GM18526 (cell line): Measurements from ENCODE around the gene SPON1.

ENCODE experiments used
- POLR2A ChIP-seq: IDR thresholded peaks from 3 replicates; pipeline ENCODE4 v1.6.1; 2011; ENCODE audit not compliant: insufficient read length; ENCODE audit errors: extremely low read depth

Gene SPON1

DNA sequence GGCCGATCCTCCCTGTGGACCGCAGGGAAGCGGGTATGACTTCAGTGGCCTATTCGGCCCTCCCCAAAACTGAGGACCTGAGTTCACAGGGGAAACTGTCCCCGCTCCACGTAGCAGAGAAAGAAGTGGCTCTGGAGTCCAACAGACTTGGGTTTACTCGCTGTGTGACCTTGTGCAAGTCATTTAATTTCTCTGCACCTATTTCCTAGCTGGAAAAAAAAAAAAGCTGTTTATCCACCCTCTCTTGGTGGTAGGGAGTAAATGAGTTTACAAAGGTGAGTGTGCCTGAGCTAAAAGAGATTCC is 2.2 kb downstream of the SPON1 start:
- no peak for TF ChIP-seq POLR2A

DNA sequence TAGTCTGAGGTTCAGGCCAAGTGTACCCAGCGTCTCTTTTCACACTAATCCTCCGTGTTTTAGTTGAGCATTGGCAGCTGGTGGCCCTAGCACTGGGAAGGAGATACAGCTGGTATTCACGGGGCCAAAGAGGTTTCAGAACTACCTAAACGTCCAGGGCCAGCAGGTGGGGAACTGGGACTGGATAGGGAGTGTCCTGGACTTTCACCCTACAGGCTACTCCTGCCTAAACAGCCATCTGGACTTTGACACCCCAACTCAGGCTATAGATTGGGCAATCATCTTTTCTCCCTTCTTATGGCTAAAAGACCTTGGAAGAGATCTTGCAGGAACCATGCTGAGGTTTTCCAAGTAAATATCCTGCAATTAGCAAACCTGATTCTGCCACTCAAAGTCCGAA is 2.8 kb downstream of the SPON1 start:
- TF ChIP-seq POLR2A = no peak

DNA sequence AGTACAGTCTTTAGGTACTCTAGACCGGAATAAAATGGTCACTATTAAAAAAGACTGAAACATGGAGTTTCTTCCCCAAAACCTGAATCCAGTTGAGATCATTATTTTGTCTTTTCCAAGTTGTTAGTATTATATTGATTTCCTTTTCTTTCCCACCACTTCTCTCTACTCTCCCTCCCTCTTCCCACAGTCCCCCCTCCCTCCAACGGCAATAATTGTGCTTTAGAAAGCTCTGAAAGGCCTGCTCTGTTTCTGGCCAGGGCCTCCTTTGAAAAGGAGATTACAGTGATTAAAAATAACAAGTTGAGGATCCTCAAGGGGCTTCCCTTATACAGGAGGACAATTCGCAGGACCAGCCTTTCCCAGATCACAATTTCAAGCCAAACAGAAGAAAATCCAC is 3.5 kb downstream of the SPON1 start:
- TF ChIP-seq POLR2A = no peak

DNA sequence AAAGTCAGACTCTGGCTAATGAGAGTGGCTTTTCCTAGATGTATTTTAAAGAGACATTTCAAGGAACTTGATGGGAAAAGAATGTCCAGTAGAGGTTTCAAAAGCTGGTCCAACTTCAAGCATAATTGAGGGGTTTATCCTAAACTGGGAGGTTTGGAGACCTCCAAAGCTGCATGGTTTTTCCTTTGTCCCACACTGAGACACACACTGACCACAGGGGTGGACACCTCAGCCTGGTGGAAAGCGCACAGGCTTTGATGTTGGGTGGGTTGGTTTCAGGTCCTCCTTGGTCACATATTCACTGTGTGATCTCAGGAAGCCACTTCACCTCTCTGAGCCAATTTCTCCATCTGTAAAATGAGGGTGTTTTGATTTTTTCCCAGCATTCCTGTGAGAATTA is 4.0 kb downstream of the SPON1 start:
- TF ChIP-seq POLR2A = no peak

DNA sequence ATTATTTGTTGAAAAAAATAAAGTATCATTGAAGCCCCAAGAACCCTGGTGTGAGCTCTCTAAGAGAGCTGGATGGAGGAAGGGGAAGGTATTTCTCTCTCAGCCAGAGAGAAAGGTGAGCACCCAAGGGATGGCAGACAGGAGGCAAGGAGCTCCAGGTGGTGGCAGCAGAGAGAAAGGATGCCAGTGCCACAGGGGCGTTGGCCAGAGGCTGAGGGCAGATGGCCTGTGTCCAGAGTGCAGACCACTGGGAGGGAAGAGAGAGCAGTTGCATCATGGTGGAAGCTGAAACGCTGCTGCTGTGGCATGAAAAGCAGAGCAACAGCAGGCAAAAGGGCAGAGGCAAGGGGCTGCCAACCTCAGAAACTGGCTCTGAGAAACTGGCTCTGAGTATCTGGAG is 8.5 kb downstream of the SPON1 start:
- TF ChIP-seq POLR2A = no peak

DNA sequence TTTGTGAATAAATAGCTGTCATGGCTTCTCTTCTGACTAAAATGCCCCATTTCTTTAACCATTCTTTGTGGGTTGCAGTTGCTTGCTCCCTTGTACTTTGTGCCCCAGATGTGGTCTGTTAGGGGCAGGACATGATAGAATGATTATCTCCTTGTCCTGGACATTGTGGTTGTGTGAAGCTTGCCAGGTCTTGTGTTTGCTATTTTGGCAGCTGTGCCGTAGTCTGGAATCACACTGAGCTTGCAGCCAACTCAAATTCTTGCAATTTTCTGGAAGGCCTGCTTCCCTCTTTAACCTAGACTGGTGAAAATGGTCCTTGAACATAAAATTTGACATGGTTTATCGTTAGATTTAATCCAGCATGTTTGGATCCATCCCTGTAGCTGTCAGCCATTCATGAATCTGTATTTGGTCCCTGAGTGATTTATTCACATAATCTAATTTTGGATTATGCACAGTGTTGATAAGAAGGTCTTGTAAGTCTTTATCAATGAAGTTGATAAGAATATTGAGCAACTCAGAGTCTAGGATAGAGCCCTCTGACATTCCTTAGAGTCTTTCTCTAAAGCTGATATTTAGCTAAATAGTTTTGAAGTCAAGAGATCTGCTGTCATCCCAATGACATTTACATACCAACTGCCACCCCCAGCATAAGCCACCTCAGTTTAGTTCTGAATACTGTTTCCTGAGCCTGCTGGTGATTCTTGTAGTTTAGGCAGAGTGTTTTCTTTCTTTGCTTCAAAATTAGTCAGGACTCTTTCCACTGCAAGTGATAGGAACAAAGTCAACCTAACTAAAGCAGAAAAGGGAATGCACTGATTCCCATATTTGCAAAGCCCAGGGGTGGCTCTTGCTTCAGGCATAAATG is 9.8 kb downstream of the SPON1 start:
- TF ChIP-seq POLR2A = no peak

DNA sequence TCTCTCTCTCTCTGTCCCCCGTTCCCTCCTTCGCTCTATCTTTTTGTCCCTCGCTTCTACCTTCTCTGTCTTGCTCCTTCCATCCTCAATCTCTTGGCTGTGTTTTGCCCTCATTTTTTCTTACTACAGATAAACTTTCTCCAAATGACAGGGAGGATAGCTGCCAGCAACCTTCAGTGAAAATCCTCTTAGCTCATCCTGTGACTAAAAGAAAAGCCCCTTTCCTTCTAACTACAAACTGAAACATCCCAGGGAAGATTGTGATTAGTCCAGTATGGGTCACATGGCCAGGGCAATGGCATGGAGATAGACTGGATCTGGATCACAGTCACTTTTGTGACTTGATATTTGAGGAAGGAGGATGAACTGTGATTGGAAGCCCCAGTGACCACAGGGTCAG is 10.4 kb downstream of the SPON1 start:
- no peak for TF ChIP-seq POLR2A

DNA sequence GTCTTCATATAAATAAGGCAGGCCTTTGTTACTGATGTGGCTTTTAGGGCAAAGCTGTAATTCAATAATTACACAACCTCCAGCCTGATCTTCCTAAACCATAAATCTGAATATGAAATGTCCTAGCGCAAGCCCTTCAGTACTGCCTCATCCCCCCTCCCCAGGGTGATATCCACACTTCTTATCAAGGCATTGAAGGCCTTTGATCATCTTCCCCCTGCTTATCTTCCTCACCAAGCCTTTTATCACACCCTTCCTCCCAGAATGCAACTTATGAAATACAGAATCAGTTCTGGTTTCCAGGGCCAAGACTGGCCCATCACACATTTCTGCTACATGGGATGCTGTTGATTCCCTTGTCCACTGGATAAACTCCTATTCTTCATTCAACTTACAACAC is 12.1 kb downstream of the SPON1 start:
- no peak for TF ChIP-seq POLR2A

DNA sequence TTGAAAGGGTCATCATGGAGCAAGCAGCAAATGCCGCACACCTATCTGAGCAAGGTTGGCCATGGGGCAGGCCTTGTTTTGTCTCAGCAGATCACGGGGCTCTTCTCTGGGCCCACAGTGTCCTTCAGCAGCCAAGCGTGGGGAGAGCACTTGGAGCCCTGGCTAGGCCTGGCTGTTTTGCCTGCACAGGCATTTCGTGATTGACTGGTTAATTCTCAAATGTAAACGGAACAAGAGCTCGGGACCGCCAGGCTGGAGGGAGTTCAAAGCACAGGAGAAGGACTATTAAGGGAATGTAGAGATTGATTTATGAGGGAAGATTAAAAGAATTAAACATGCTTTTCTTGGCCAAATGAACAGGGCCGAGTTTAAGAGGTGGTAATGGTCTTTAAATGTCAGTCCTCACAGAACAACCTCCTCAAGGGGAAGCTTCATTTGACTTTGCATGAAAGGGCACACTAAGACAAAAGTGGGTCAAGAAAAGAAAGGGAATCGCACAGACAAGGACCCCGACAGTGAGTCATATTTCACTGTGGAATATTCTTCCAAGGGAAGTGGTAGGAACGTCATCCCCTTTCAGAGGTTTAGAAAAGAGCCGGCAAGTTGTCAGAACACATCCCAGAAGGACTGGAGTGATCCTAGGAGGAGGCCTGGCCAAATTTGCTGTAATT is 20.7 kb downstream of the SPON1 start:
- no peak for TF ChIP-seq POLR2A

DNA sequence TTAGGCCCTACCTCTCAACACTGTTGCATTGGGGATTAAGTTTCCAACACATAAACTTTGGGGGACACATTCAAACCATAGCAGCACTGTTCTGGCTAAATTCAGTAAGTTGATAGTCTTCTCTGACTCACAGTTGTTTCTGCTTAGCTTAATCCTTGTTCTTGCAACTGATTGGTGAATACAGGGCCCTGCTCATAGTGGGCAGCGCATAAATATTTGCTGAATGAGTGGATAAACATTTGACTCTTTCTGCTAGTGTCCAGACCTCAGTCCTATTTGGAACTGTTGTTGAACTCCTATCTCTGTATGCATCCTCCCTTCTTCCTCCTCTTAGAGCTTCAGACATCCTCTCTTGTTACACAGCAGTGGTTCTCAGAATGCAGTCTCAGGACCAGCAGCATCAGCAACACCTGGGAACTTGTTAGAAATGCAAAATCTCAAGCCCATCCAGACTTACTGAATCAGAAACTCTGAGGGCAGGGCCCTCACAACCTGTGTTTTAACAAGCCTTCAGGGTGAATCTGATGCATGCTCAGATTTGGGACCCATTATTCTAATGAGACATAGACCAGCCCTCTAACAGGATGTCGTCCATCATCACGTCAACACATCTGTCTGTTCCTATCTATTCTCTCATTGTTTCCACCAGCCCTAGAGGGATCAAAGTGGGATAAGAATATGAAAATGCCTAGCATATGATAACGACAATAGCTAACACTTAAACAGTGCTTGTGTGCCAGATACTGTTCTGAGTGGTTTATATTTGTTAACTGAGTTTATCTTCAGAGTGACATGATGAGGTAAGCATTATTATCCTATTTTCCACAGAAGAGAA is 22.3 kb downstream of the SPON1 start:
- TF ChIP-seq POLR2A = no peak

DNA sequence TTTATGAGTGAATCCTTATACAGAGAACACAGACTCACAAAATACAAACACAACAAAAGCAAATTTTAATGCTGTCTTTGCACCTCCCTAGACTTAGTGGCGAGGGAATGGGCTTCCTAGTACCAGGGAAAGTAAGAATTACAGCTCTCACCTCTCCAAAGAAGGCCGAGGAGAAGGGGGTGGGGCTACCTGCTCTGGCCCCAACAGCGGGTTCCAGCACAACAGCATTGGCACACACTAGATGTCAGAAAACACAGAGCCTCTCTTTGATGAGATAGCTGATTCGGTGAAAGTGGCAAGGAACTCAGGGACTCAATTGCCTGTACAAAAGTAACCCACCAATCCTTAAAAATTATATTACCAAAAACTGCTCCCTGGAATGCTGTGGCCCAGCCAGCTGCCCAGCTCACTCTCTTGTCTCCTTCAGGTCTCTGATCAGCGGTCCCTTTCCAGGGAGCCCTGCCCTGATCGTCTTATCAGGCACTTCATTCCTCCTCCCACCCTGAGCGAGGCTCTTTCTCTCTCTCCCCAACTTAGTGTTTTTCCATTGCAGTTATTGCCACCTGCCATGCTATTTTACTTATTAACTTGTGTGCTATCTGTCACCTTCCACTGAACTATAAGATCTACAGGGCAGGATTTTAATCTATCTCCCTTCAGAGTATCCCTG is 30.7 kb downstream of the SPON1 start:
- no peak for TF ChIP-seq POLR2A

DNA sequence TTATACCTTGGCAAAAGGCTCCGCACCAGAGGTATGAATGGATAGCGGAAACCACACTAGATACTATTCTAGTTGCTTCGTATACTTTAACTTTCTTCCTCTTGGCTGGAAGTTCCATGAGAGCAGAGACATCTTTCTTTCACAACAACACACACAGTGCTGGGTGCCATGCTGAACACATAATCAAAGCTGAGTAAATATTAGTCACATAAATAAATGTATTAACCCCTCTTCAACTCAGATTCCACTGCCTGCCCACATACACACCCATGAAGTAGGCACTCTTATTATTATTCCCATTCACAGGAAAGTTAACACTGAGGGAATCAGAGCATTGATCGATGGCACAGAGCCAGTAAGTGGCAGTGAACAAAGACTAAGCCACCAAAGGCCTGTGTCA is 35.4 kb downstream of the SPON1 start:
- no peak for TF ChIP-seq POLR2A

DNA sequence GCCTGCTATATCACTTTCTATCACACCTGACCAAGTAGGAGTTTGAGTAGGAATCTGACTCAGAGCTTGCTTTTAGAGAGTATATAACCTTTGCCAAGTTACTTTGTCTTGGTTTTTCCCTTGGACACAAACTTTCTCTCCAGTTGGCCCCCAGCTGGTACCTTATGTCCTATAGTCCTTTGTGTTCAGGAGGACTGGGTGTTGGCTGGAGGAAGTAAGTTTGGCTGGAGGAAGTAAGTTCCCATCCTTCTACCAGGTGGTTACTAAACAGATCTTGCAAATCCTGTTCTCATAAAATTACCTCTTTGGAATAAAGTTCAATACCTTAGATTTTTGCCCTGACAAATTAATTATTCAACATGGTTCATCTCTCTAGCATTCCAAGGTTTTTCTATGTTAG is 37.2 kb downstream of the SPON1 start:
- no peak for TF ChIP-seq POLR2A

DNA sequence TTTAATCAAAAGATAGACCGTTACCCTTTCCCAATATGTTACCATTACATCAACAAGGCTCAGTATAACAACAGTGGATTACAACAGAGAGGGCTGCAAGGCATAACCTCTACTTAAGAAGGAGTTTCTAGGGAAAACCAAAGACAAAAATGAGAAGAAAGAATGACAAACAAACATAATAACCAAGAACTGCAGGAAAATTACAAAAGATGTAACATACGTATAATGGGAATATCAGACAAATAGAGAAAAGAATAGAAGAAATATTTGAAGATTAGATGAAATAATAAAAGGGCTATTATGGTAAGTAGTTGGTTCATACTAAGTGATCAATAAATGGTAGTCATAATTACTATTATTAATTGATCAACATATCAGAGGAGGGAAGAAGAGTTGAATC is 39.1 kb downstream of the SPON1 start:
- TF ChIP-seq POLR2A = no peak

DNA sequence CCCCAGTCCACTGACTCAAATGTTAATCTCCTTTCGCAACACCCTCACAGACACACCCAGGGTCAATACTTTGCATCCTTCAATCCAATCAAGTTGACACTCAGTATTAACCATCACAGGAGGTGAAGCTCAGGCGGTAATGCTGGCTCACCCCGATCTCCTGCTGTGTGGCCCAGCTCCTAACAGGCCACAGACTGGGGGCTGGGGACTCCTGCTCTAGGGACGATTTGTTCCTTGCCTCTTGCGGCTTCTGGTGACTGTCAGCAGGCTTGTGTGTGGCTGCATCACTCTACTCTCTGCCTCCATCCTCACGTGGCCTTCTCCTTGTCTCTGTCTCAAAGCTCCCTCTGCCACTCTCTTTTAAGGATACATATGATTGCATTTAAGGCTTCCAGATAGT is 45.0 kb downstream of the SPON1 start:
- no peak for TF ChIP-seq POLR2A
